C4-2B (cell line): ENCODE data around the gene RFC3.
"Not testable (repeated sequence)": the region's sequence is repeated elsewhere in the genome, so short reads cannot be mapped to it uniquely, and the experiment has no call there.

Source experiments
- H3K27ac ChIP-seq: fragments of 450-650 bp; 2 replicates; pipeline ENCODE4 v1.5.1; 2017
- CTCF ChIP-seq: fragments of 450-650 bp; conservative IDR thresholded peaks from 2 replicates; pipeline ENCODE4 v1.5.1; 2017; ENCODE audit warnings: mild to moderate bottlenecking
- ZFX ChIP-seq: fragments of 450-650 bp; IDR thresholded peaks from 2 replicates; pipeline ENCODE4 v1.6.1; 2017

The RFC3 gene

GRCh38 chr13:33817901-33818706 is at the start of gene RFC3:
Gene RFC3, plus strand, starts transcription at chr13:33818149. Its CDS starts 30 bp downstream, at chr13:33818179.
- peak; percentile 72 for TF ChIP-seq ZFX
- TF ChIP-seq CTCF: no peak; the same call in 1 of the 2 replicates
- H3K27ac ChIP-seq: peak within 1 kb of the TSS; percentile 81

DNA sequence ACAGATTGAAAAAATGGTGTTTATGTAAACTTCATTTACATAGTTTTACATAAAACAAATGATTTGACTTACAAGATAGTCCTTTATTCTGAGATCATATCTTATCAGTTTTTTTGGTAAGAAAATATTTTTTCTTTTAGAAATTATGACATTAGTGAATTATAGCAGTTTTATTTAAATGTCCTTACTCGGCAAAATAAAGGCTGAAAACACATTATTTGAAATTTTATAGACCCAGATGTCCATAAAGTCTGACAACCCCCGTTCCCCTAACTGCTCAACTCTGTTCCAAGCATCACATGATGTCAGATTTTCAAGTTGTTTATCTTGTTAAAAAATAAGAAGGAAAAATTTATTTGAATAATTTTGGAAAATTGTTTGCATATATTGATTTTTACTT is 46.7 kb upstream of the RFC3 start:
- no peak for TF ChIP-seq ZFX
- no peak for TF ChIP-seq CTCF
- no peak overlapping the region for H3K27ac ChIP-seq

DNA sequence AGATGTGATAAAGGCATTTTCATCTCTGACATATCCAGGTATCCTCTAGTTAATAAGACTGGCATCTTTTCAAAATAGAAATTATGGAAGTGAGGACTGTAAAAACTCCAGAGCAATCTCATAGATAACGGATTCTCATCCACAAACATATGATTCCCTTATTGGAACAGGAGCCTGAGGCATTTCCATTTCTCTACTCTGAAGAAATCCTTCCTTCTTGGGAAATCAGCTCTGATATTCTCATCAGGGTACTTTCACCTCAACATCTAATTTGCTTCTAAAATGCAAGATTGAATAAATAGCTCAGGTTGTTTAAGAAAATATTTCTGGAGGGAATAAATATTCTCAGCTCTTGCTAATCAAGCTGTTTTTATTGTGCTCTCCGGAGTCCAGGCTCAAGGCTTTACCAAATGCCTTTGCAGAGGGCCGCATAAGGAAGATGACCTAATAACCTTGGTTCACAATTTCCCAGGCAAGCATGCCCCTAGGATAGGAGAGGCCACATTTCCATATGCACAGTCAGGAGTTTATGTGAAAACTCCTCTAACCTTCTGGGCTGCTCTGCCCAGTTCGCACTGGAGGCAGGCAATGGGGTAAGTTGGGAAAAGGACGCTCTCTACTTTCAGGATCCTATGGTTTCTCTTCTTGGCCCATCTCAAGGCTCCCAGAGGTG is 44.0 kb upstream of the RFC3 start:
- TF ChIP-seq CTCF (no peak), ZFX (no peak)
- H3K27ac ChIP-seq: no peak overlapping the region

- no peak overlapping the region; the same call in 1 of the 2 replicates for H3K27ac ChIP-seq
- TF ChIP-seq ZFX (no peak), CTCF (no peak)
These were observed 42.4 kb upstream of the RFC3 start for GRCh38 chr13:33775339-33776108.

DNA sequence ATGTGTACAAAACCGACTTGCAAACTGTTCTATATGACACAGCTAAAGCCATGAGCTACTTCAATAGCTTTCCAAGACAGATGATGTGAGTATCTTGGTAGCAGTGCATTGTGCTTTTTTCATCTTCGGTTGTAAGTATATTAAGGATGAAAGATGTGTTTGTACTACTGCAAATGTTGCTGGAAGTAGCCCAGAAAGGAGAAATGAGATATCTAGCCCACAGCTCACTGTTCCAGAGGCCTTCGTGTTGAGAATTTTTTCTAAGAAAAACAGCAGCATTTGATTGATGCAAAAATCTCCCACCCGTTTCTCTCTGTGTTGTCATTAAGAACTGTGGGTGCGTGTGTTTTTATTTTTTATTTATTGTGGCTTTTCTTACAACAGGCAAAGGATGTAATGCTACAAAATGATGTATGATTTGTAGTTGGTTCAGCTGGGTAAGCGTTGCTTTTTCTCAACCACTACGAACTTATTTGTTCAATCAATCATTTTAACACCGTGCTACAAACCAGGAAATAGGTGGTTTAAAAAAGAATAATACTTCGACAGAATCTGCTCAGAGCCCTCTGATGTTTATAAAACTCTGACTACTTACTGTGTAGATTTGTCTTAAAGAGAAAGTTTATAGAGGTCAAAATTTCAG is 41.6 kb upstream of the RFC3 start:
- H3K27ac ChIP-seq: no peak overlapping the region
- TF ChIP-seq ZFX: no peak
- TF ChIP-seq CTCF: no peak

GRCh38 chr13:33782631-33783030 is 35.3 kb upstream of the RFC3 start:
- H3K27ac ChIP-seq: no peak overlapping the region

DNA sequence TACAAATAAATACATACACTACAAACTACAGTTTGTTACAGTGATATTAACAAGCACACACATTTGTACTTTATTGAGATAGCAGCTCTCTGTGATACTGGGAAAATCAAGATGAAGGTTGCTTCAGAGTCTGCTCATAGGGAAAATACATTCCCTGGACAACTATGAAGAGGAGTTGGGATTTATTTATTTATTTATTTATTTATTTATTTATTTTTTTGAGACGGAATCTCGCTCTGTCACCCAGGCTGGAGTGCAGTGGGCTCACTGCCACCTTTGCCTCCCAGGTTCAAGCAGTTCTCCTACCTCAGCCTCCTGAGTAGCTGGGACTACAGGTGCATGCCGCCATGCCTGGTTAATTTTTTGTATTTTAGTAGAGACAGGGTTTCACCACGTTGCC is 34.7 kb upstream of the RFC3 start:
- H3K27ac ChIP-seq: not testable (repeated sequence)

More at GRCh38 chr13:33782631-33783030, 35.3 kb upstream of the RFC3 start:
- no peak for TF ChIP-seq ZFX
- TF ChIP-seq CTCF: no peak
